ENCODE measurements around the gene COL5A1.

COL5A1 gene

DNA sequence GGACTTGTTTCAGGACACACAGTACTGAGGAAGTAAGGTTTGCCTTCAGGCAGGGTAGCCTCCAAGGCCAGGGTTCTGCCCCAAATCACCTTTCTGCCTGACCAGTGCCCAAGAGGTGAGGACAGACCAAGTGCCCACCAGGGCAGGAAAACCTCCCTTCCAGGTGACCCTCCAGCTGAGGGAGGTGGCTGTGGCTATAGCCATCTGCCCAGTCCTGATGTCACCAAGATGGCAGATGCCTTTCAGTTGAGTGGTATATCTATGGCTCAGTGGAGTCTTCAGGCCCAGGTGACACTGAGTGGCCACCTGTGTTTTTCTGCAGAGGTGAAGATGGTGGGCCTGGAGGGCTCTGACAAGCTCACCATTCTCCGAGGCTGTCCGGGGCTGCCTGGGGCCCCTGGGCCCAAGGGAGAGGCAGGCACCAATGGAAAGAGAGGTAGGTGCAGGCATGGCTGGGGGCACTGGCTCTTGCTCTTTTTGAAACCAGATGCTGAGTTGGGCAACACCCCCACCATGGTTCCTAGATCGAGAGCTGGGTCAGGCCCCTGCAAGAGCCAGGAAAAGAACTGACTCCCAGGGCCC is 240.7 kb downstream of the COL5A1 start:
- Histone ChIP-seq H3K79me2 (ENCODE audit: insufficient read depth, low read length) (no peaks in the 10 kb centered on the region), H3K27me3 (ENCODE audit: insufficient read depth, low read length) (peaks cover 12% of the 10 kb centered on the region; the same call in 1 of the 2 replicates), H3K9me3 (ENCODE audit: low read length) (no peaks in the 10 kb centered on the region), H3K9me2 (ENCODE audit: low read depth, low read length) (no peaks in the 10 kb centered on the region), H3K4me2 (ENCODE audit: low read length) (no peak overlapping the region), H3K4me1 (ENCODE audit: insufficient read depth, low read length, severe bottlenecking) (no peaks in the 10 kb centered on the region), H4K20me1 (ENCODE audit: insufficient read depth, low read length) (no peaks in the 10 kb centered on the region), H3K9ac (ENCODE audit: low read length) (no peak overlapping the region), H3K27ac (ENCODE audit: low read depth, low read length, poor library complexity, severe bottlenecking) (no peak overlapping the region), H3K4me3 (ENCODE audit: low read depth, low read length, poor library complexity, severe bottlenecking) (no peak overlapping the region), H3F3A (ENCODE audit: insufficient read depth, low read length) (no peaks in the 10 kb centered on the region), H2AFZ (ENCODE audit: low read length) (no peak overlapping the region), H3K36me3 (ENCODE audit: insufficient read depth, low read length) (no peaks in the 10 kb centered on the region; the same call in 1 of the 2 replicates)
- TF ChIP-seq EZH2 (IDR thresholded peaks at IDR 0.05; ENCODE audit: borderline replicate concordance, low read length), result no peak
- TF ChIP-seq, protein P1, sequence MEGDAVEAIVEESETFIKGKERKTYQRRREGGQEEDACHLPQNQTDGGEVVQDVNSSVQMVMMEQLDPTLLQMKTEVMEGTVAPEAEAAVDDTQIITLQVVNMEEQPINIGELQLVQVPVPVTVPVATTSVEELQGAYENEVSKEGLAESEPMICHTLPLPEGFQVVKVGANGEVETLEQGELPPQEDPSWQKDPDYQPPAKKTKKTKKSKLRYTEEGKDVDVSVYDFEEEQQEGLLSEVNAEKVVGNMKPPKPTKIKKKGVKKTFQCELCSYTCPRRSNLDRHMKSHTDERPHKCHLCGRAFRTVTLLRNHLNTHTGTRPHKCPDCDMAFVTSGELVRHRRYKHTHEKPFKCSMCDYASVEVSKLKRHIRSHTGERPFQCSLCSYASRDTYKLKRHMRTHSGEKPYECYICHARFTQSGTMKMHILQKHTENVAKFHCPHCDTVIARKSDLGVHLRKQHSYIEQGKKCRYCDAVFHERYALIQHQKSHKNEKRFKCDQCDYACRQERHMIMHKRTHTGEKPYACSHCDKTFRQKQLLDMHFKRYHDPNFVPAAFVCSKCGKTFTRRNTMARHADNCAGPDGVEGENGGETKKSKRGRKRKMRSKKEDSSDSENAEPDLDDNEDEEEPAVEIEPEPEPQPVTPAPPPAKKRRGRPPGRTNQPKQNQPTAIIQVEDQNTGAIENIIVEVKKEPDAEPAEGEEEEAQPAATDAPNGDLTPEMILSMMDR (IDR thresholded peaks at IDR 0.05; ENCODE audit: low read length), result no peak

DNA sequence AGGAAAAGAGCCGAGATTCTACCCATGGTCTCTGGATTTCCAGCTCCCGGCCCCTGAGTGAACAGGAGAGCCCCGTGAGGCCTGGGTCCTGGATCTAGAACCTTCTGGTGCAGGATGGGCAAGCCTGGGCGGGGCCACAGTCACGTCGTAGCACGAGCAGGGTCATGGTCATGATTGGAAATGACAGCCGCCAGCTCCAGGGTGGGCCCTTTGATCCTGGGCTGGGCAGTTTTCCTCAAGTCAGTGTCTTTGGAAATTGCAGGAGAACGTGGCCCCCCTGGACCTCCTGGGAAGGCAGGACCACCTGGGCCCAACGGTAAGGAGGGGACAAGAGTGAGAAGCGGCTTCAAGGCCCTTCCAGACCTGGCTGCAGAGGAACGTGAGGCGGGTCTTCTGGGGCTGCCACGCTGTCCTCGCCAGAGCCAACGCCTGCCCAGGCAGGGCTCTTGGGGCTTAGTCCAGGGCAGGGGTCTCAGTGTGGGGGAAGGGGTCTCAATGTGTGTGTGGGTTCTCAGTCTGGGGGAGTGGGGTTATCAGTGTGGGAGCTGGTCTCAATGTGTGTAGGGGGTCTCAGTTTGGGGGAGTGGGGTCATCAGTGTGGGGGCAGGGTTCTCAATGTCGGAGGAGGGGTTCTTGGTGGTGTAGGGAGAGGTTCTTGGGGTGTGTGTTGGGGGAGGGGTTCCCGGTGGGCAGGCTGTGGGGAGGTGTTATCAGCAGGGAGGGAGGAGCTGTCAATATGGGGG is 241.6 kb downstream of the COL5A1 start:
- no peak overlapping the region for H3K27ac ChIP-seq (ENCODE audit: low read depth, low read length, poor library complexity, severe bottlenecking)
- H3K9me3 ChIP-seq (ENCODE audit: low read length), result no peaks in the 10 kb centered on the region
- no peak for TF ChIP-seq EZH2 (IDR thresholded peaks at IDR 0.05; ENCODE audit: borderline replicate concordance, low read length)
- TF ChIP-seq, protein P1 (IDR thresholded peaks at IDR 0.05; ENCODE audit: low read length), result no peak
- H3K27me3 ChIP-seq (ENCODE audit: insufficient read depth, low read length), result peaks cover 15% of the 10 kb centered on the region
- no peaks in the 10 kb centered on the region for H4K20me1 ChIP-seq (ENCODE audit: insufficient read depth, low read length)
- no peaks in the 10 kb centered on the region for H3K9me2 ChIP-seq (ENCODE audit: low read depth, low read length)
- no peak overlapping the region for H3K4me3 ChIP-seq (ENCODE audit: low read depth, low read length, poor library complexity, severe bottlenecking)
- no peaks in the 10 kb centered on the region; the same call in 1 of the 2 replicates for H3K36me3 ChIP-seq (ENCODE audit: insufficient read depth, low read length)
- no peak overlapping the region for H3K9ac ChIP-seq (ENCODE audit: low read length)
- no peaks in the 10 kb centered on the region for H3K4me1 ChIP-seq (ENCODE audit: insufficient read depth, low read length, severe bottlenecking)
- no peak overlapping the region for H2AFZ ChIP-seq (ENCODE audit: low read length)
- no peaks in the 10 kb centered on the region for H3F3A ChIP-seq (ENCODE audit: insufficient read depth, low read length)
- no peak overlapping the region for H3K4me2 ChIP-seq (ENCODE audit: low read length)
- no peaks in the 10 kb centered on the region for H3K79me2 ChIP-seq (ENCODE audit: insufficient read depth, low read length)

DNA sequence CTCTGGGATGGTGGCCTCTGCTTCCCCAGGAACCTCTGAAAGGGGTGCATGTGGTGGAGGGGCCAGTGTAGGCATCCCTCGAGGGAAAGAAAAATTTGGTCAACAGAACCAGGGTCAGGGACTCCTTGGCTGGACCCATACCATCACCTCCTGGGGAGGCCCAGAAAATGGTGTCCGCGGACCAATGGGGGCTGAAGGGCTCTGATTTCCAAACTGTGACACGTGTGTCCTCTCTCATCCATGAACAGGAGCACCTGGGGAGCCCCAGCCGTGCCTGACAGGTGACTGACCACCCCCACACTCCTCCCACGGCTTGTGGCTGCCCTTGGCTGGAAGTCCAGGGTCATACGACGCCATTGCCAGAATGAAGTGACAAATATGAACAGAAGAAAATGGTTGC is 242.9 kb downstream of the COL5A1 start:
- no peaks in the 10 kb centered on the region for H3K9me2 ChIP-seq (ENCODE audit: low read depth, low read length)
- H3K9ac ChIP-seq (ENCODE audit: low read length), result no peak overlapping the region
- H3K79me2 ChIP-seq (ENCODE audit: insufficient read depth, low read length), result no peaks in the 10 kb centered on the region
- H3K4me2 ChIP-seq (ENCODE audit: low read length), result no peak overlapping the region
- no peaks in the 10 kb centered on the region for H3K36me3 ChIP-seq (ENCODE audit: insufficient read depth, low read length)
- H3K9me3 ChIP-seq (ENCODE audit: low read length), result no peaks in the 10 kb centered on the region
- H3K4me3 ChIP-seq (ENCODE audit: low read depth, low read length, poor library complexity, severe bottlenecking), result no peak overlapping the region
- H3F3A ChIP-seq (ENCODE audit: insufficient read depth, low read length), result no peaks in the 10 kb centered on the region
- no peak for TF ChIP-seq EZH2 (IDR thresholded peaks at IDR 0.05; ENCODE audit: borderline replicate concordance, low read length)
- TF ChIP-seq, protein P1 (IDR thresholded peaks at IDR 0.05; ENCODE audit: low read length), result no peak
- no peak overlapping the region for H3K27ac ChIP-seq (ENCODE audit: low read depth, low read length, poor library complexity, severe bottlenecking)
- H3K4me1 ChIP-seq (ENCODE audit: insufficient read depth, low read length, severe bottlenecking), result peaks cover 12% of the 10 kb centered on the region
- peaks cover 14% of the 10 kb centered on the region for H3K27me3 ChIP-seq (ENCODE audit: insufficient read depth, low read length)
- H2AFZ ChIP-seq (ENCODE audit: low read length), result no peak overlapping the region
- H4K20me1 ChIP-seq (ENCODE audit: insufficient read depth, low read length), result no peaks in the 10 kb centered on the region

Data from OCI-LY1 (cell line).